Uterus (tissue), 2 donors: Measurements from ENCODE around the gene CLEC4A.

Experiments used
- CTCF ChIP-seq, 4 experiments: fragments of 200-600 bp in 2 of 4; fragments of 450-650 bp in 2 of 4; sonication (generic) in 2 of 4; IDR thresholded peaks; one replicate each; pipeline ENCODE4 v1.5.1; 2016 to 2019; ENCODE audit warnings: antibody characterized with exemption in 4 of 4, mild to moderate bottlenecking in 2 of 4, moderate library complexity in 1 of 4
- POLR2A ChIP-seq, 2 donors: fragments of 450-650 bp; IDR thresholded peaks; one replicate each; pipeline ENCODE4 v1.6.1; 2016; ENCODE audit warnings: antibody characterized with exemption in 2 of 2, mild to moderate bottlenecking in 1 of 2, moderate library complexity in 1 of 2

- TF ChIP-seq CTCF (IDR thresholded peaks at IDR 0.05) (no peak), POLR2A (IDR thresholded peaks at IDR 0.05) (no peak)
Measured at GRCh38 chr12:8156845-8157244, 33.4 kb downstream of the CLEC4A start, which contains the start of gene ZNF705A.
